Endothelial cell of umbilical vein (primary cell): ENCODE data around the gene BACH2. TPM values are rescaled to one million over a fixed set of nuclear protein-coding genes. Genes with fewer than 3 reads are reported as not detected.

Experiments used
- BruUV-seq: library from RNA; stranded (reverse); fragments of 400-500 nt; replicated peaks from 2 replicates; lab custom pipeline; 2021; lab: Mats Ljungman, UMichigan
- CTCF ChIA-PET: fragments of 300-600, 350-600 bp; sonication (Branson Sonifier 250); formaldehyde crosslinking; loops from one replicate; lab custom pipeline; 2021; ENCODE audit warnings: antibody characterized with exemption, inconsistent platforms; lab: Charles Lee
- POLR2A ChIA-PET: fragments of 300-600, 350-600 bp; sonication (Branson Sonifier 250); formaldehyde crosslinking; loops from one replicate; lab custom pipeline; 2021; ENCODE audit warnings: antibody characterized with exemption, inconsistent platforms; lab: Charles Lee
- DNase-seq: peaks from one replicate; pipeline ENCODE4 v3.0.0-alpha.2; 2011; ENCODE audit warnings: low read depth, low spot score
- FAIRE-seq: peaks from 2 replicates; lab custom pipeline; 2011; peaks lifted over from hg19 to GRCh38; lab: Jason Lieb, UNC
- H2AFZ ChIP-seq: 2 replicates; pipeline ENCODE4 v1.6.0; 2012; ENCODE audit warnings: low read depth, low read length, control low read depth, inconsistent platforms
- H3K27ac ChIP-seq: 2 replicates; pipeline ENCODE4 v1.5.1; 2011; ENCODE audit warnings: low read depth, mild to moderate bottlenecking, control low read depth, low read length, moderate library complexity; ENCODE audit not compliant: insufficient read depth
- H3K27me3 ChIP-seq, 2 experiments: 2 replicates each; pipeline versions ENCODE4 v1.6.0 to v1.6.1; 2011; ENCODE audit warnings: low read length in 2 of 2, mixed read lengths in 1 of 2; ENCODE audit not compliant: control insufficient read depth in 2 of 2, insufficient read depth in 2 of 2
- H3K36me3 ChIP-seq, 2 experiments: 2 replicates in 1 of 2; 3 replicates in 1 of 2; pipeline ENCODE4 v1.5.1; 2011; ENCODE audit warnings: low read length in 2 of 2, mild to moderate bottlenecking in 1 of 2, moderate library complexity in 1 of 2; ENCODE audit not compliant: control insufficient read depth in 2 of 2, insufficient read depth in 2 of 2; ENCODE audit errors: extremely low read depth in 1 of 2
- H3K4me1 ChIP-seq: 3 replicates; pipeline ENCODE4 v1.5.1; 2011; ENCODE audit warnings: mild to moderate bottlenecking, low read length; ENCODE audit not compliant: control insufficient read depth, insufficient read depth; ENCODE audit errors: extremely low read depth
- H3K4me2 ChIP-seq: 2 replicates; pipeline ENCODE4 v1.6.1; 2011; ENCODE audit warnings: low read length, control low read depth, mixed read lengths; ENCODE audit not compliant: insufficient read depth
- H3K4me3 ChIP-seq, 3 experiments: fragments of 200-600 bp in 1 of 3; sonication (generic), shearing (Covaris generic) in 1 of 3; replicated peaks in 1 of 3; 2 replicates each; pipeline ENCODE4 v1.5.1; 2011 to 2016; ENCODE audit warnings: control low read depth in 3 of 3, low read length in 3 of 3, mild to moderate bottlenecking in 2 of 3, inconsistent platforms in 1 of 3, low read depth in 1 of 3, moderate library complexity in 1 of 3; ENCODE audit not compliant: insufficient read depth in 1 of 3
- H3K79me2 ChIP-seq: 2 replicates; pipeline ENCODE4 v1.6.0; 2012; ENCODE audit warnings: low read length, inconsistent platforms; ENCODE audit not compliant: control insufficient read depth, insufficient read depth
- H3K9ac ChIP-seq: replicated peaks from 2 replicates; pipeline ENCODE3; 2011; ENCODE audit warnings: low read length, control low read depth; ENCODE audit not compliant: insufficient read depth; ENCODE audit errors: extremely low read depth
- H3K9me1 ChIP-seq: replicated peaks from 3 replicates; pipeline ENCODE4 v1.6.0; 2011; ENCODE audit warnings: mild to moderate bottlenecking, low read length; ENCODE audit not compliant: control insufficient read depth, insufficient read depth; ENCODE audit errors: extremely low read depth
- H3K9me3 ChIP-seq: replicated peaks from 2 replicates; pipeline ENCODE4 v1.5.1; 2012; ENCODE audit warnings: low read length, inconsistent platforms; ENCODE audit not compliant: control insufficient read depth, insufficient read depth
- H4K20me1 ChIP-seq: replicated peaks from 2 replicates; pipeline ENCODE3; 2011; ENCODE audit warnings: mild to moderate bottlenecking, low read length; ENCODE audit not compliant: control insufficient read depth, insufficient read depth; ENCODE audit errors: extremely low read depth
- EZH2 ChIP-seq: IDR thresholded peaks from 2 replicates; pipeline ENCODE4 v1.6.1; 2012; ENCODE audit warnings: borderline replicate concordance, low read depth, mild to moderate bottlenecking, moderate library complexity, low read length, inconsistent platforms; ENCODE audit not compliant: severe bottlenecking
- FOS ChIP-seq: IDR thresholded peaks from 2 replicates; pipeline ENCODE4 v1.6.1; 2011; ENCODE audit warnings: mild to moderate bottlenecking, low read length, moderate library complexity, borderline replicate concordance; ENCODE audit not compliant: insufficient read depth
- GATA2 ChIP-seq: IDR thresholded peaks from 2 replicates; pipeline ENCODE4 v1.7.0; 2011; ENCODE audit warnings: low read depth, mild to moderate bottlenecking, moderate library complexity, mixed read lengths, low read length; ENCODE audit not compliant: insufficient read length, insufficient read depth
- JUN ChIP-seq: IDR thresholded peaks from 2 replicates; pipeline ENCODE4 v1.6.1; 2011; ENCODE audit warnings: borderline replicate concordance, low read depth; ENCODE audit not compliant: insufficient read length, insufficient read depth
- MYC ChIP-seq: IDR thresholded peaks from one replicate; pipeline ENCODE4 v1.6.1; 2011; ENCODE audit warnings: mild to moderate bottlenecking, low read depth, low read length
- POLR2A ChIP-seq: IDR thresholded peaks from 2 replicates; pipeline ENCODE4 v1.6.1; 2012; ENCODE audit warnings: low read depth, mild to moderate bottlenecking, control low read depth, low read length
- POLR2AphosphoS5 ChIP-seq: IDR thresholded peaks from 2 replicates; pipeline ENCODE4 v1.6.1; 2012; ENCODE audit warnings: low read depth, mild to moderate bottlenecking, control low read depth, low read length, moderate library complexity; ENCODE audit not compliant: insufficient read depth
- dilution Hi-C: fragments of 300-500 bp; cut with MboI; formaldehyde crosslinking; loops from one replicate; pipeline ENCODE4 v1.15.0; 2019; ENCODE audit warnings: low sequenced_read_pairs; ENCODE audit not compliant: extremely low pct_ligation_motif_present
- intact Hi-C: fragments of 100-400 bp; cut with micrococcal nuclease; formaldehyde crosslinking; loops from one replicate; pipeline ENCODE4 v1.10.0; 2022
- polyA plus RNA-seq, 4 experiments: library from polyadenylated mRNA; depleted of rRNA in 3 of 4; stranded (reverse) in 3 of 4; unstranded in 1 of 4; fragments of >200 nt; gene quantifications; 2 replicates each; pipeline versions ENCODE4 v1.2.1 to v1.2.3, GENCODE V29; 2011 to 2012; ENCODE audit warnings: missing spikeins in 1 of 4
- total RNA-seq: library from RNA; stranded (reverse); gene quantifications from 2 replicates; pipeline ENCODE4 v1.2.3, GENCODE V29; 2021
- TF ChIP-seq, protein P1 (sequence below): IDR thresholded peaks from 2 replicates; pipeline ENCODE4 v1.6.1; 2011; ENCODE audit not compliant: insufficient read depth, insufficient read length
- TF ChIP-seq, protein P2 (sequence below), 2 donors: IDR thresholded peaks; 1 replicate in 1 of 2; 2 replicates in 1 of 2; pipeline ENCODE4 v1.5.1; 2011; ENCODE audit warnings: low read length in 2 of 2, mild to moderate bottlenecking in 2 of 2, moderate library complexity in 2 of 2, control low read depth in 1 of 2, inconsistent platforms in 1 of 2, low read depth in 1 of 2; ENCODE audit not compliant: insufficient read depth in 1 of 2; ENCODE audit errors: extremely low read depth in 1 of 2

BACH2 gene
- total and polyA plus RNA-seq, 2 donors (not counting 3 experiments of a cell fraction or from before 2014, with no cell fraction given): 1.7 to 5.6 TPM

DNA sequence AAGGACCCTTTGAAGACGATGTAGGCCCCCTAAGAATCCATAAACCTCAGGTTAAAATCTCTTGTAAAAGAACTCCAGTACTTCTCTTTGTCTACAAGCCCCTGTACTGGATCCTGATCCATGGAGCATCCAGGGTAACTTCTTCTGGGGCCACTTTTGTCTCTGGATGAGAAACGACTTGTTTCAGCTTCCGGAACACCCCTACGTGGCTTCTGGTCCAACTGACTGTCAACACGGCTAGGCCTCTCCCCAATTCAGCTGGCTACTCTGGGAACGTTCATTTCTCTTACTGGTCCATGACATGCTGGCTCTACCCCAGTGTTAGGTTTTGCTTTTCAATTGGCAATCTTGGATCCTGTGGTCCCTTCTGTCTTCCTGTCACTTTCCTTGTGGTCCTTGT lies 198.0 kb downstream of the BACH2 start:
- Histone ChIP-seq H3K79me2 (no peaks in the 10 kb centered on the region), H2AFZ (no peak overlapping the region), H3K4me2 (no peak overlapping the region), H3K9me1 (no peaks in the 10 kb centered on the region), H3K36me3 (no peaks in the 10 kb centered on the region), H3K27ac (no peak overlapping the region), H3K9ac (no peak overlapping the region), H3K4me3 (no peak overlapping the region), H3K27me3 (peaks cover 2 to 6% of the 10 kb centered on the region in 2 experiments), H4K20me1 (no peaks in the 10 kb centered on the region), H3K9me3 (no peaks in the 10 kb centered on the region), H3K4me1 (no peaks in the 10 kb centered on the region)
- ChIA-PET POLR2A (no interaction called here), CTCF (interaction anchor here (0.6 to 2.1 kb wide), 6 partner anchors 10 to 1022 kb away, joined by 3 to 10 read pairs (median 4); no protein-coding TSS in a partner anchor)
- no peak for DNase-seq
- BruUV-seq: no TSS peak
- intact Hi-C loops (no loop called here), dilution Hi-C loops (no loop called here)
- no peak for FAIRE-seq
- TF ChIP-seq POLR2A (no peak), POLR2AphosphoS5 (no peak), FOS (no peak), EZH2 (no peak), GATA2 (no peak), MYC (no peak), JUN (no peak)
- TF ChIP-seq, protein P1, sequence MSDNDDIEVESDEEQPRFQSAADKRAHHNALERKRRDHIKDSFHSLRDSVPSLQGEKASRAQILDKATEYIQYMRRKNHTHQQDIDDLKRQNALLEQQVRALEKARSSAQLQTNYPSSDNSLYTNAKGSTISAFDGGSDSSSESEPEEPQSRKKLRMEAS: no peak
- TF ChIP-seq, protein P2, sequence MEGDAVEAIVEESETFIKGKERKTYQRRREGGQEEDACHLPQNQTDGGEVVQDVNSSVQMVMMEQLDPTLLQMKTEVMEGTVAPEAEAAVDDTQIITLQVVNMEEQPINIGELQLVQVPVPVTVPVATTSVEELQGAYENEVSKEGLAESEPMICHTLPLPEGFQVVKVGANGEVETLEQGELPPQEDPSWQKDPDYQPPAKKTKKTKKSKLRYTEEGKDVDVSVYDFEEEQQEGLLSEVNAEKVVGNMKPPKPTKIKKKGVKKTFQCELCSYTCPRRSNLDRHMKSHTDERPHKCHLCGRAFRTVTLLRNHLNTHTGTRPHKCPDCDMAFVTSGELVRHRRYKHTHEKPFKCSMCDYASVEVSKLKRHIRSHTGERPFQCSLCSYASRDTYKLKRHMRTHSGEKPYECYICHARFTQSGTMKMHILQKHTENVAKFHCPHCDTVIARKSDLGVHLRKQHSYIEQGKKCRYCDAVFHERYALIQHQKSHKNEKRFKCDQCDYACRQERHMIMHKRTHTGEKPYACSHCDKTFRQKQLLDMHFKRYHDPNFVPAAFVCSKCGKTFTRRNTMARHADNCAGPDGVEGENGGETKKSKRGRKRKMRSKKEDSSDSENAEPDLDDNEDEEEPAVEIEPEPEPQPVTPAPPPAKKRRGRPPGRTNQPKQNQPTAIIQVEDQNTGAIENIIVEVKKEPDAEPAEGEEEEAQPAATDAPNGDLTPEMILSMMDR (IDR thresholded peaks at IDR 0.05; ENCODE audit: extremely low read depth in 1 of 2, insufficient read depth in 1 of 2, low read depth in 1 of 2, low read length in 2 of 2): no peak
